ENCODE results near the gene FKBP1A. TPM values are rescaled to one million over a fixed set of nuclear protein-coding genes. Genes with fewer than 3 reads are reported as not detected.

The FKBP1A gene
- total and polyA plus RNA-seq, 10 of the 15 experiments (the other 5 are each of a cell fraction or from before 2014, with no cell fraction given): 103 to 687 (median 254) TPM

GRCh38 chr20:1442304-1442703 lies 49.5 kb upstream of the FKBP1A start:
- ChIA-PET SMC1A (ENCODE audit: uncharacterized antibody, unreplicated experiment) (no interaction called here), POLR2A (no interaction called here), CTCF (interaction anchor here (1.6 kb wide), 1 partner anchor 61 kb away, joined by 5 read pairs; no protein-coding TSS in a partner anchor), RAD21 (ENCODE audit: unreplicated experiment) (no interaction called here)
- Histone ChIP-seq H3K27ac (ENCODE audit: control insufficient read depth, insufficient read depth) (no peak overlapping the region), H3K9ac (ENCODE audit: control insufficient read depth, insufficient read depth, low read length) (no peak overlapping the region), H4K20me1 (ENCODE audit: control insufficient read depth, insufficient read depth) (no peaks in the 10 kb centered on the region), H3K4me2 (ENCODE audit: control insufficient read depth, insufficient read depth) (no peak overlapping the region), H3K4me3 (no peak overlapping the region), H3K36me3 (ENCODE audit: control insufficient read depth in 2 of 2, insufficient read depth in 2 of 2, low read length in 1 of 2) (peaks cover 23 to 37% of the 10 kb centered on the region in 2 experiments), H3K27me3 (replicated peaks in 1 of 2; ENCODE audit: control insufficient read depth in 2 of 2, insufficient read depth in 2 of 2, low read length in 1 of 2) (no peaks in the 10 kb centered on the region), H3K79me2 (ENCODE audit: control insufficient read depth, insufficient read depth, low read length) (no peaks in the 10 kb centered on the region), H2AFZ (ENCODE audit: control insufficient read depth, low read depth, low read length) (no peak overlapping the region), H3K4me1 (ENCODE audit: control insufficient read depth, insufficient read depth, low read length) (no peaks in the 10 kb centered on the region), H3K9me3 (replicated peaks; ENCODE audit: control insufficient read depth, insufficient read depth, low read length) (no peaks in the 10 kb centered on the region)
- FAIRE-seq: no peak
- ATAC-seq: no peak
- in situ Hi-C loops (cut with MboI) (no loop called here), intact Hi-C loops (cut with micrococcal nuclease; ENCODE audit: unreplicated experiment) (no loop called here)
- no peak for DNase-seq (ENCODE audit: low read depth, low spot score)
- 73% methylated on average over 2 of the region's 2 CpGs for WGBS (ENCODE audit: insufficient coverage, insufficient replicate concordance, low lambda C conversion rate, missing lambda C conversion rate)
- no TSS peak for BruUV-seq (replicated peaks)
- TF ChIP-seq TBL1XR1 (IDR thresholded peaks at IDR 0.05; ENCODE audit: low read depth, low read length): no peak
- TF ChIP-seq POLR2A (IDR thresholded peaks at IDR 0.05; ENCODE audit: low read depth, low read length): 0 out of 2 replicates have a peak, but pooled peaks have one; percentile 15

- Histone ChIP-seq H4K20me1 (ENCODE audit: control insufficient read depth, insufficient read depth) (no peaks in the 10 kb centered on the region), H3K4me3 (no peak overlapping the region), H2AFZ (ENCODE audit: control insufficient read depth, low read depth, low read length) (no peak overlapping the region), H3K4me2 (ENCODE audit: control insufficient read depth, insufficient read depth) (no peak overlapping the region), H3K36me3 (ENCODE audit: control insufficient read depth in 2 of 2, insufficient read depth in 2 of 2, low read length in 1 of 2) (peaks cover 22 to 31% of the 10 kb centered on the region in 2 experiments), H3K27me3 (replicated peaks in 1 of 2; ENCODE audit: control insufficient read depth in 2 of 2, insufficient read depth in 2 of 2, low read length in 1 of 2) (no peaks in the 10 kb centered on the region), H3K4me1 (ENCODE audit: control insufficient read depth, insufficient read depth, low read length) (no peaks in the 10 kb centered on the region), H3K9ac (ENCODE audit: control insufficient read depth, insufficient read depth, low read length) (no peak overlapping the region), H3K27ac (ENCODE audit: control insufficient read depth, insufficient read depth) (no peak overlapping the region), H3K9me3 (replicated peaks; ENCODE audit: control insufficient read depth, insufficient read depth, low read length) (no peaks in the 10 kb centered on the region), H3K79me2 (ENCODE audit: control insufficient read depth, insufficient read depth, low read length) (no peaks in the 10 kb centered on the region)
- 64% methylated on average over 3 of the region's 3 CpGs for WGBS (ENCODE audit: insufficient coverage, insufficient replicate concordance, low lambda C conversion rate, missing lambda C conversion rate)
- no peak for ATAC-seq
- ChIA-PET RAD21 (ENCODE audit: unreplicated experiment) (interaction anchor here (2.9 kb wide), 1 partner anchor 129 kb away, joined by 10 read pairs; no protein-coding TSS in a partner anchor), POLR2A (no interaction called here), CTCF (interaction anchor here (0.9 to 7.2 kb wide), 5 partner anchors 9 to 293 kb away, joined by 4 to 65 read pairs (median 5); no protein-coding TSS in a partner anchor), SMC1A (ENCODE audit: uncharacterized antibody, unreplicated experiment) (no interaction called here)
- in situ Hi-C loops (cut with MboI) (no loop called here), intact Hi-C loops (cut with micrococcal nuclease; ENCODE audit: unreplicated experiment) (no loop called here)
- BruUV-seq (replicated peaks): no TSS peak
- DNase-seq (ENCODE audit: low read depth, low spot score): no peak
- FAIRE-seq: no peak
- no peak for TF ChIP-seq MLLT1 (IDR thresholded peaks at IDR 0.05)
- TF ChIP-seq TCF7 (IDR thresholded peaks at IDR 0.05; ENCODE audit: borderline replicate concordance): no peak
- TF ChIP-seq YY1 (IDR thresholded peaks at IDR 0.05; ENCODE audit: low read depth, low read length): no peak
- TF ChIP-seq NFXL1 (IDR thresholded peaks at IDR 0.05; ENCODE audit: borderline replicate concordance): no peak
- TF ChIP-seq CUX1 (IDR thresholded peaks at IDR 0.05; ENCODE audit: insufficient replicate concordance, low read depth, low read length): no peak
- TF ChIP-seq STAT1 (conservative IDR thresholded peaks at IDR 0.05): no peak
- TF ChIP-seq ZBED1 (IDR thresholded peaks at IDR 0.05; ENCODE audit: borderline replicate concordance): no peak
- no peak for TF ChIP-seq CEBPB (IDR thresholded peaks at IDR 0.05; ENCODE audit: borderline replicate concordance in 1 of 2, low read depth in 2 of 2, low read length in 2 of 2)
- no peak for TF ChIP-seq MYC (IDR thresholded peaks at IDR 0.05; ENCODE audit: insufficient read depth, insufficient read length, insufficient replicate concordance, low read length, severe bottlenecking)
Measured at GRCh38 chr20:1441133-1441532, 48.3 kb upstream of the FKBP1A start.

Measured in GM12878 (cell line).